Hematopoietic multipotent progenitor cell treated with erythropoietin and hydrocortisone succinate and interleukin-3 and kit ligand, for 6 days (in vitro differentiated cells): ENCODE data around the gene JMY.

Source experiments
- DNase-seq: peaks from one replicate; pipeline ENCODE4 v3.0.0-alpha.2; 2015

The JMY gene

DNA sequence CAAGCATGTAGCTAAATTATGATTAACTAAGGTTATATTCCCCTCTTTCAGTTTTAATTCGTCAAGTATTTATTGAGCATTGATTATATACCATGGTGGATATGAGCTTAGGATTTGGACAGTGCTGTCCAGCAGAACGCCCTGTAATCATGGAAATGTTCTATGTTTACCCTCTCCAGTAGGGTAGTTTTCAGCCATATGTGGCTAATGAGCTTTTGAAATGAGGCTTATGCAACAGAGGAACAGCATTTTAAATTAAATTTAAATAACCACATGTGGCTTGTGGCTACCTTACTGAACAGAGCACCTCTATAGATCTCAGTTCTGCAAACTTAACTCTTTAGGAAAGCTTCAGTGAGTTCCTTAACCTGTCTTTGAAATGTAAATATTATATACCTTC is 59.1 kb downstream of the JMY start:
- peak; percentile 25 for DNase-seq

DNA sequence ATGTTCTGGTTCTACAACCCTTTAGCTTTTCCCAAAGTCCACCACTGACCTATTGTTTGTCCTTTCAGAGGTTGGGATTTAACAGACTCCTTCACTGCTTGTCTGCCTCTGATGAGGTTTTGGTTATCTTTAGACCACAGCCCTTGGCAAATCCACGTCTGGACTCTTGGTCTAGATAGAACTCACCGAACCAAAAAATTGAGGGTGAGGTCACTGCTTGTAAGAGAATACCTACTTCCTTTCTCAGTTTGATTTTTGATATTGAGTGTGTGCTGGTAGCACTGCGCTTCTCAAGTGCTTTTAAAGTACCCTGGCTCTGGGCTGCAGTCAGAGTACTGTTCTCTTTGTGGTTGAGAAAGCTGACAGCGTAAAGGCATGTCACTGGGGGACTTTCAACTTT is 61.7 kb downstream of the JMY start:
- peak; percentile 48 for DNase-seq

DNA sequence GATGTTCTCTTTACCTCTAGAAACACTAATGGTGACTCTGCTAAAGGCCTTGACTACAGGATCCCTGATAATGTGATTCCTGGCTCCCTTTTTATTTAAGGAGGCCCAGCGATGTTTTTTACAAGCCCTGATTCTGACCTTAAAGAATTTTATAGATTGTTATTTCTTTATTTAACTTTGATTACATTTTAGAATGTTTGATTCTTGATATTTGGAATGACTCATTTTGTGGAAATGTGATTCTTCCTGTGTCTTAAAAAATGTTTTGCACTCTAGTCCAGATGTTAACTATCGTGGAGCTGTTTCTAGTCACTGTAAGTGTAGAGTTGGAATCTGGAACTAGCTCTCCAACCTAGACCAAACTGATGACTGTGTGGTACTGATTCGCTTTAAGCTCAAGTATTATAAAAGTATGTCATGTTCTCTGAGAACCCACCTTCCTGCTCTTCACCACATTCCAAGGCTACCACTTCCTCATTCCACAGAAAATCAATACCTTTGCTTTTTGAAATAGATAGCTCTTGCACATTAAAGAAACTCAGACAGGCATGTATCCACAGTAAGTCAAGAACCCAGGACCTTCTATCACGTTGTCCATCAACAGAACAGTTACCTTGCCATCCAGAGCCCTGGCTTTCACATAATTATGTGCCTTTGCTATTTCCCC is 65.2 kb downstream of the JMY start:
- no peak for DNase-seq

DNA sequence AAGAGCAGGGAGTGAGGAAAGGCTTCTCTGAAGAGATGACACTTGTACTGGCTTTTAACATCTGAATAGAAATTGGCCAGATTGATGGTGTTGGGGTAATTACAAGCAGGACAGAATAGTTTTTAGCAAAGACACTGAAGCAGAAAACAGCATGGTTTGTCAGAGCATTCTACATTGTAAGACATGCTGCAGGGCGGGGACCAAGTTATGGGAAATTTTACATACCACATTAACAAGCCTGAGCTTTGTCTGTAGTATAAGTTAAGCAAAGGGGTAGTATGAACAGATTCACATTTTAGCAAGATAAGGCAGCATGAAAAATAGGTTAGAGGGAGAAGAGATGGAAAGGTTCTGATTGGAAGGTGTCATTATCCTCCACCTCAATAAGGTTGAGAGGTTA is 66.5 kb downstream of the JMY start:
- DNase-seq, result no peak

DNA sequence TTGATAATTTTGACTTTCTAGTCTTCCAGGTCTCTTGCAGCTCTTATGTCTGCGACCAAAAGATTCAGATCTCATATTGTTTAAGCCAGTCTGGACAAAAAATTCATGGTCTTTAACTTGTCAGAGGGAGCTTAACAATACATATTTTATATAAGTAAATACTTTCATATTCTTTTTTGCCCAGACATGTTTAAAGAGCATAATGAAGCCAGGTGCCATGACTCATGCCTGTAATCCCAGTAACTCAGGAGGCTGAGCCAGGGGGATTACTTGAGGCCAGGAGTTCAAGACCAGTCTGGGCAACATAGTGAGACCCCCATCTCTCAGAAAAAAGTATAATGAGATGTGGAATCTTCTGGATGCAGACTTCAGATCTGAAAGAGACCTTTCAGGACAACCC is 69.8 kb downstream of the JMY start:
- no peak for DNase-seq

DNA sequence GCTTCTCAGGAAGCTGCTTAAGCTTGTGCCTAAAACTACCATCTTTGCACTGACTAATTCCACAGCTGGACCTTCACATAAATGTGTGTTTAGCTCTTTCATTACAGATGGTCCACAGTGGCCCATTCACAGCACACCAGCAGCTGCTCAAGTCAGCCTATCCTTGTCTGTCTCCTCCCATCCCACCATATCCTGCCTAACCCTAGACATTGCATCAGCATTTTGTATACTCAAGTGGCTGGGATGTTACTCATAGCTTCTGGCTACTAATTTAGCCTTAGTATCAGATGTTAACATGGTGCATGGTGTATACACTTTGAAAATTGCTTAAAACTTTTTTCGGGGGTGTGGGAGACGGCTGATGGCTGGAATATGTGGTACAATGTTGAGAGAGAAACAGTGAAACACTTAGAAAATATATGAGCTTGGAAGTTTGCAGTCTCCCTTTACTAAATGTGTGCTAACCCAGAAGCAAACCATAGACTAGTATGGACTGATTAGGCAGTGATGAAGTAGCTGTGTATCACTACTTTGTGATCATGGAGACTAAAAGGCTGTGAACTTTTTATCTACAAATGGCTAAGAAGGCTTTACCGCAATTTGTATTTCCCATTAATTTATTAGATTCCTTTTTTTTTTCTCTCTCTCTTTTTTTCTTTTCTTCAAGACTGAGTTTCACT is 83.1 kb downstream of the JMY start:
- DNase-seq, result no peak

DNA sequence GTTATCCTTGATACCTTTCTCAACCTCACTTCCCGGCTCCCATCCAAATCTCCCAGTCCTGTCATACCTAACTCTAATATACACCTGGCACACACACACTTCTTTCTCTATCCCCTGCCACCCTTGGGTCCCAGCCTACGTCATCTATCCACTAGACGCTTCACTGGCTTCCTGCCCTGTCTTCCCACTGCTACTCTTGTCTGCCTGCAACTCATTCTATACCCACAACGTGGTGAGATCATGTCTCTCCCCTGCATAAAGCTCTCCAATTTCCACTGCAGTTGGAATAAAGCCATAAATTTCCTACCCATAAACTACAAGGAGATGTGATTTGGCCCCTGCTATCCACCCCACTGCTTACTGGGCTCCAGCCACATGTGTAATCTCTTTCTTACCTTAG is 93.5 kb downstream of the JMY start:
- DNase-seq, result no peak

DNA sequence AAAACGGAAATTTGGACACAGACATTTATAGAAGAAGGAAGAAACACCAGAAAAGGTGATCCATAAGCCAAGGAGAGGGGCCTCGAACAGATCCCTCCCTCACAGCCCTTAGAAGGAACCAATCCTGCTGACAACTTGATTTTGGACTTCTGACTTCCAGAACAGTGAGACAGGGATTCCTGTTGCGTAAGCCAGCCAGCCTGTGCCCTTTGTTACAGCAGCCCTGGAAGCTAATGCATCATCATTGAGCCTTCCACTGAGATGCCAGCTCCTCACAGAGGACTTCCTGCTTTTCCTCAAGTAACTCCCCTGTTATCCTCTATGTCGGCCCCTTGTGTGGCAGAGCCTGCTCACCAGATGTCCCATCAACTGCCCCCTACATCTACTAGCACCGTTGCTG is 94.1 kb downstream of the JMY start:
- DNase-seq, result no peak

DNA sequence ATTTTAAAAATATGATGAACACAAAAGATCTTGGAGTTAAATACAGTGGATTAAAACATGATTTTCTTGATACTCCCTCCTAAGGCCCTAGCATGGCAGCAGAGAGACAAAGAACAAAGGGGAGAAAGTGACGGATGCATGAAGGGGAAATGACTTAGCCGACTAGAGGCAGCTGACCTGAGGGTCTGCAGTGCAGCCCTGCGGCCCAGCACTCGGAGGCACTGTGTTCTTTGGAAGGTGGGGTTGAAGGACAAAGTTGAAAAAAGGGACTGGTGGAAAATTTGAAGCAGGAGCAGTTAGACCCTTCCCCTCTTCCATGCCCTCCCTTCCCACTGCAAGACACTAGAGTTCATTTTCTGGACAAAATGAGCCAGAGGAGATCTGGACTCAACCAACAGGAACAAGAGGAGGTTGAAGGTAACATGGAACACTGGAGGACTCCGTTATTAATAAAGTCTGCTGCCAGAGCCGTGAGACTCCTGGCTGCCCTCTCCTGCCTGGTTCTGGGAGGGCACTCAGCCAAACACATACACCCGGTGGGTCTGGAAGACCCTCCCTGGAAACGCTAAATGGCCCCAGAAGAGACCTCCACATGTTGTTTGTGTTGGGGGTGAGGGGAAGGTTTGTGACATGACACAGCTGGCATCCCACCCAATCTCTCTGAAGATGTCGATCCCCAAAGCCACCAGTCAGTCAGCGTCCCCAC is 98.1 kb downstream of the JMY start:
- no peak for DNase-seq

DNA sequence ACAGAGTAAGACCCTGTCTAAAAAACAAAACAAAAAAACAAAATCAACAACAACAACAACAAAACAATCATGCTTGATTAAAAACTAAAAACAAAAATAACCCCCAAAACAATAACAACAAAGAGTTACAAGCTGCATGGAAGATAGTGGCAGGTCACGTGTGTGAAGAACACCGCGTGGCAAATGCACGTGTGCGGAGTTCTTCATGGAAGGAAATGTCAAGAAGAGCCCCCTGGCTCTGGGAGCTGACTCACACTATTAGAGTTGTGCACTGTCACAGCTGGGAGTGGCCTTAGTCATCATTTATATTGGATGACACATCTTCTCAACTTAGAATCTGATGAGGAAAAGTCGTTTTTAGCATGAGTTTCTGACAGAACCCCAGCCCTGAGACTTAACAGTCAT is 110.5 kb downstream of the JMY start:
- DNase-seq, result no peak

DNA sequence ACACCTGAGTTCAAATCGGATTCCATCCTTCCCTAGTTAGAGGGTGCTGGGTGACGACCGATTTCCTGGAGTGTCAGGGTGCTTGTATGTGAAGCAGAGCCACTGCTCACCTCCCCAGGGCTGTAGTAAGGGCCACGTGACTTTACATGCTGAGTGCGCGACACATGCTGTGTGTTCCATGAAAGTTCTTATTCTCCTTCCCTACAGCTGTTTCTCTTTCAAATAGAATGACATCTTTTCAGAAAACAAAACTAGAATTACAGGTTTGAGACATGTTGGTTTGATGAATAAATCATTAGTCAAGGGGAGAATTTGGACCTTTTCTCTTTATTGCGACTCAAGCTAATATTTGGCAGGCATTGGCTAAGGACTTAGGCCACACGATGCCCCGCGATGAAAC is 113.1 kb downstream of the JMY start:
- DNase-seq, result no peak

DNA sequence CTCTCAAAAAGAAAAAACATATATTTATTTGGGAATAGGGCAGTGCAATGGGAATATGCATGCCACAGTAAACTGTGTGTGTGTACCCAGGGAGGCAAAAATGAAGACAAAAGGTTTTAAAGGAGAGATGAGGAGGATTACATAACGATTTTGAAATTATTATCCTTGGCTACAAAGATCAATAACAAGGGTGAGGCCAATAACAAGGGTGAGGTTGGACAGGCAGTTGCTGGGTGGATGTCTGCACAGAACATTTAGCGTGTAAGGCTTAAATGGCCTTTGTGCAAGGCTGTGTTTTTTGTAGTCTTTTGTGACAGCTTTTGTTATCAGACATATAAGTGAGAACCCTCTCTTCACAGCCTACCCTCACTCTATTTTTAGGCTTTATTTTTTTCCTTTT is 114.0 kb downstream of the JMY start:
- no peak for DNase-seq

DNA sequence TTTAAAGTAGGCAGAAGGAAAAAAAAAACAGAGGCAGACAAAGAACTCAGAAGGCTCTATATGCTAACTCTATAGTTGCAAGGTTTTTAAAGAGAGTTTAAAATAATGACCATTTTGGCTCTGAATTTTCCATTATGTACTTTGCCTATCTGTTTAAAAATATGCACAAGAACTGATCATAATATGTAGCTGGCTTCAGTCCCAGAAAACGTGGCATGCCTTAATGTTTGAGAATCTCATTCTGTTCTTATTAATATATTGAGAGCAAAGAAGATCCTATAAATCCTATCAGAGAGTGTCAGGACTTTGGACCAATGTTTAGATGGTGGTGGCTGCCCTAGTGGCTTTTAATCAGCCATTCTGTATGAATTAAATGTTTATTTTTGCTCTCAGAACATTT is 121.5 kb downstream of the JMY start:
- DNase-seq, result no peak
